Liver (tissue), 2 donors: Measurements from ENCODE around the gene GRN.

Experiments used
- GABPA ChIP-seq, 2 donors: IDR thresholded peaks in 1 of 2; conservative IDR thresholded peaks in 1 of 2; 2 replicates each; pipeline ENCODE4 v1.6.1; 2016; ENCODE audit warnings: antibody characterized with exemption in 2 of 2, mild to moderate bottlenecking in 1 of 2, moderate library complexity in 1 of 2
- RAD21 ChIP-seq, 2 donors: IDR thresholded peaks; 2 replicates each; pipeline ENCODE4 v1.6.1; 2016; ENCODE audit warnings: antibody characterized with exemption in 2 of 2, mild to moderate bottlenecking in 2 of 2
- TF ChIP-seq, protein P1 (sequence below): IDR thresholded peaks from 2 replicates; pipeline ENCODE4 v1.6.1; 2016; ENCODE audit warnings: antibody characterized with exemption, mild to moderate bottlenecking
- donor health status: healthy.

GRCh38 chr17:44318077-44318892, 26.8 kb upstream of the GRN start:
- TF ChIP-seq, protein P1, sequence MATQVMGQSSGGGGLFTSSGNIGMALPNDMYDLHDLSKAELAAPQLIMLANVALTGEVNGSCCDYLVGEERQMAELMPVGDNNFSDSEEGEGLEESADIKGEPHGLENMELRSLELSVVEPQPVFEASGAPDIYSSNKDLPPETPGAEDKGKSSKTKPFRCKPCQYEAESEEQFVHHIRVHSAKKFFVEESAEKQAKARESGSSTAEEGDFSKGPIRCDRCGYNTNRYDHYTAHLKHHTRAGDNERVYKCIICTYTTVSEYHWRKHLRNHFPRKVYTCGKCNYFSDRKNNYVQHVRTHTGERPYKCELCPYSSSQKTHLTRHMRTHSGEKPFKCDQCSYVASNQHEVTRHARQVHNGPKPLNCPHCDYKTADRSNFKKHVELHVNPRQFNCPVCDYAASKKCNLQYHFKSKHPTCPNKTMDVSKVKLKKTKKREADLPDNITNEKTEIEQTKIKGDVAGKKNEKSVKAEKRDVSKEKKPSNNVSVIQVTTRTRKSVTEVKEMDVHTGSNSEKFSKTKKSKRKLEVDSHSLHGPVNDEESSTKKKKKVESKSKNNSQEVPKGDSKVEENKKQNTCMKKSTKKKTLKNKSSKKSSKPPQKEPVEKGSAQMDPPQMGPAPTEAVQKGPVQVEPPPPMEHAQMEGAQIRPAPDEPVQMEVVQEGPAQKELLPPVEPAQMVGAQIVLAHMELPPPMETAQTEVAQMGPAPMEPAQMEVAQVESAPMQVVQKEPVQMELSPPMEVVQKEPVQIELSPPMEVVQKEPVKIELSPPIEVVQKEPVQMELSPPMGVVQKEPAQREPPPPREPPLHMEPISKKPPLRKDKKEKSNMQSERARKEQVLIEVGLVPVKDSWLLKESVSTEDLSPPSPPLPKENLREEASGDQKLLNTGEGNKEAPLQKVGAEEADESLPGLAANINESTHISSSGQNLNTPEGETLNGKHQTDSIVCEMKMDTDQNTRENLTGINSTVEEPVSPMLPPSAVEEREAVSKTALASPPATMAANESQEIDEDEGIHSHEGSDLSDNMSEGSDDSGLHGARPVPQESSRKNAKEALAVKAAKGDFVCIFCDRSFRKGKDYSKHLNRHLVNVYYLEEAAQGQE: no peak
- TF ChIP-seq GABPA (IDR thresholded peaks at IDR 0.05 in 1 of 2, conservative IDR thresholded peaks at IDR 0.05 in 1 of 2): no peak
- TF ChIP-seq RAD21 (IDR thresholded peaks at IDR 0.05): no peak
